Keratinocyte (primary cell): ENCODE measurements around the gene AMDHD2. TPM values are rescaled to one million over a fixed set of nuclear protein-coding genes. Genes with fewer than 3 reads are reported as not detected.

ENCODE experiments used
- DNase-seq: peaks from one replicate; pipeline ENCODE4 v3.0.0-alpha.2; 2011; ENCODE audit warnings: low read depth, missing footprints, low spot score
- FAIRE-seq: peaks from 2 replicates; lab custom pipeline; 2011; peaks lifted over from hg19 to GRCh38; lab: Jason Lieb, UNC
- H2AFZ ChIP-seq: 2 replicates; pipeline ENCODE4 v1.6.0; 2012; ENCODE audit warnings: low read length, control low read depth, inconsistent platforms; ENCODE audit not compliant: control insufficient read depth
- H3K27ac ChIP-seq: 2 replicates; pipeline ENCODE4 v1.5.1; 2011; ENCODE audit warnings: low read length; ENCODE audit not compliant: control insufficient read depth, insufficient read depth
- H3K27me3 ChIP-seq: 3 replicates; pipeline ENCODE4 v1.6.0; 2011; ENCODE audit warnings: low read length; ENCODE audit not compliant: control insufficient read depth, insufficient read depth; ENCODE audit errors: extremely low read depth
- H3K36me3 ChIP-seq, 2 experiments: 2 replicates in 1 of 2; 3 replicates in 1 of 2; pipeline ENCODE4 v1.5.1; 2011; ENCODE audit warnings: low read length in 2 of 2, mild to moderate bottlenecking in 1 of 2; ENCODE audit not compliant: control insufficient read depth in 2 of 2, insufficient read depth in 2 of 2; ENCODE audit errors: extremely low read depth in 1 of 2
- H3K4me1 ChIP-seq: 3 replicates; pipeline ENCODE4 v1.5.1; 2011; ENCODE audit warnings: low read length; ENCODE audit not compliant: control insufficient read depth, insufficient read depth; ENCODE audit errors: extremely low read depth
- H3K4me2 ChIP-seq: 3 replicates; pipeline ENCODE4 v1.6.0; 2011; ENCODE audit warnings: low read depth, low read length; ENCODE audit not compliant: control insufficient read depth, insufficient read depth; ENCODE audit errors: extremely low read depth
- H3K4me3 ChIP-seq, 3 experiments: fragments of 200-600 bp in 1 of 3; sonication (generic) in 1 of 3; 2 replicates in 2 of 3; 3 replicates in 1 of 3; pipeline ENCODE4 v1.5.1; 2011 to 2016; ENCODE audit warnings: low read length in 3 of 3, mild to moderate bottlenecking in 3 of 3, control low read depth in 2 of 3, inconsistent platforms in 1 of 3, low read depth in 1 of 3, mixed read lengths in 1 of 3, mixed run types in 1 of 3, moderate library complexity in 1 of 3; ENCODE audit not compliant: control insufficient read depth in 2 of 3, insufficient read depth in 2 of 3; ENCODE audit errors: extremely low read depth in 1 of 3
- H3K79me2 ChIP-seq: 2 replicates; pipeline ENCODE4 v1.6.0; 2012; ENCODE audit warnings: low read length; ENCODE audit not compliant: control insufficient read depth, insufficient read depth
- H3K9ac ChIP-seq: 3 replicates; pipeline ENCODE4 v1.6.0; 2011; ENCODE audit warnings: low read length; ENCODE audit not compliant: control insufficient read depth, insufficient read depth; ENCODE audit errors: extremely low read depth
- H3K9me1 ChIP-seq: 3 replicates; pipeline ENCODE4 v1.6.0; 2011; ENCODE audit warnings: low read length; ENCODE audit not compliant: control insufficient read depth, insufficient read depth; ENCODE audit errors: extremely low read depth
- H3K9me3 ChIP-seq: 2 replicates; pipeline ENCODE4 v1.5.1; 2012; ENCODE audit warnings: low read depth, low read length; ENCODE audit not compliant: control insufficient read depth
- H4K20me1 ChIP-seq: 3 replicates; pipeline ENCODE4 v1.6.0; 2011; ENCODE audit warnings: low read length; ENCODE audit not compliant: control insufficient read depth, insufficient read depth; ENCODE audit errors: extremely low read depth
- CTCF ChIP-seq, 3 experiments: IDR thresholded peaks in 1 of 3; conservative IDR thresholded peaks in 1 of 3; optimal IDR thresholded peaks in 1 of 3; 2 replicates in 2 of 3; 3 replicates in 1 of 3; pipeline versions ENCODE3 to v1.5.1; 2011; ENCODE audit warnings: low read length in 3 of 3, mild to moderate bottlenecking in 3 of 3, moderate library complexity in 2 of 3, control low read depth in 1 of 3, inconsistent platforms in 1 of 3; ENCODE audit not compliant: insufficient read depth in 2 of 3; ENCODE audit errors: extremely low read depth in 1 of 3
- EZH2 ChIP-seq: IDR thresholded peaks from one replicate; pipeline ENCODE4 v1.6.1; 2012; ENCODE audit warnings: inconsistent platforms, mild to moderate bottlenecking, low read length, moderate library complexity
- dilution Hi-C: fragments of 300-500 bp; cut with MboI; formaldehyde crosslinking; loops from one replicate; pipeline ENCODE4 v1.7.0; 2020; ENCODE audit warnings: low sequenced_read_pairs; ENCODE audit not compliant: extremely low pct_ligation_motif_present
- polyA plus RNA-seq, 5 experiments: library from polyadenylated mRNA; depleted of rRNA in 3 of 5; stranded (reverse) in 3 of 5; stranded (forward) in 1 of 5; unstranded in 1 of 5; fragments of >200 nt; gene quantifications; 1 replicate in 1 of 5; 2 replicates in 3 of 5; 3 replicates in 1 of 5; pipeline versions ENCODE4 v1.2.1 to v1.2.3, GENCODE V29; 2011 to 2012; ENCODE audit warnings: missing spikeins in 2 of 5, low read depth in 1 of 5, low replicate concordance in 1 of 5

Gene AMDHD2
- polyA plus RNA-seq, 1 donor (not counting 4 experiments of a cell fraction or from before 2014, with no cell fraction given) = 8.9 TPM

DNA sequence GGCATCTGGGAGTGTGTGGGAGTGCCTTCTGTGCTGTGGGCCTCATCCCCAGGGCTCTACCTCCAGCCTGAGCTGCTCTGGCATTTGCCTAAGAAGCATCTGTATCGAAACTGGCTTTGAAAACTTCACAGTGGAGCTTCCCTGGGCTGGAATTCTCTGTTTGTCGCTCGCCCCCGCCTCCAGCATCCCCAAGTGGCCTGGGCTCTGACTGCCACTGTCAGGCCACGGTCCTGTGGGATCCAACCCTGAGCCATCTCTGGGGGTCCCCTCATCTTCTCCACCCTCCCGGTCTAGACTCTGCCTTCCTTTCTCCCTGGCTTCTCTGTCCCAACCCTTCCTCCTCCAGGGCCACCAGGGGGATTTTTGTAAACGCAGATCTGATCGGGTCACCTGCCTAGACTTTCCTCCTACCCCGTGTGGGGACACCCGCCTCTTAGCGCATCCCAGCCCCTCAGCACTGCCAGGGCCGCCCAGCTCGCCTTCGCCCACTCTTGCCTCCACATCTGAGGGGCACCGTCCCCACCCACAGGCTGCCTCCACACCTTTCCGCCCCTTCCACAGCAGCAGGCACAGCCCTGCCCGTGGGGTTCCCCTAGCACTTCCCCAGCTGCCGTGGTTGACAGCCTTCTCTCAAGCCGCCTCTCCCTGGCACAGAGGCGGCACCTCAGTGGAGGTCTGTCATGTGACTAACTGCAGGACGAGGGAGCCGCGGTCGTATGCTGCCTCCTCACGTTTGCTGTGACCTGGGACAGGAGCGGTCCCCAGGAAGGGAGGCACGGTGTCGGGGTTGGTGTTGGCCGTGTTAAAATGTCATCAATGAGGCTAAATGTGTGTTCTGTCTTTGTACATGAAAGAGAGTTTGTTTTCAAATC, 33.3 kb upstream of the AMDHD2 start:
- FAIRE-seq = no peak
- dilution Hi-C loops = no loop called here
- Histone ChIP-seq H3K36me3 (no peaks in the 10 kb centered on the region), H3K9me3 (no peaks in the 10 kb centered on the region), H3K4me1 (peaks cover 3% of the 10 kb centered on the region), H3K27me3 (no peaks in the 10 kb centered on the region), H3K4me2 (peak overlapping the region; percentile 43), H3K9me1 (no peaks in the 10 kb centered on the region), H2AFZ (peak overlapping the region; percentile 35), H3K79me2 (no peaks in the 10 kb centered on the region), H4K20me1 (peaks cover 3% of the 10 kb centered on the region), H3K9ac (no peak overlapping the region), H3K4me3 (no peak overlapping the region), H3K27ac (no peak overlapping the region)
- DNase-seq = no peak
- peak; percentile 32 to 76 (median 52) for TF ChIP-seq CTCF (optimal IDR thresholded peaks at IDR 0.05 in 1 of 3, IDR thresholded peaks at IDR 0.05 in 1 of 3, conservative IDR thresholded peaks at IDR 0.05 in 1 of 3; ENCODE audit: extremely low read depth in 1 of 3, insufficient read depth in 2 of 3, low read length in 3 of 3)
- no peak for TF ChIP-seq EZH2

DNA sequence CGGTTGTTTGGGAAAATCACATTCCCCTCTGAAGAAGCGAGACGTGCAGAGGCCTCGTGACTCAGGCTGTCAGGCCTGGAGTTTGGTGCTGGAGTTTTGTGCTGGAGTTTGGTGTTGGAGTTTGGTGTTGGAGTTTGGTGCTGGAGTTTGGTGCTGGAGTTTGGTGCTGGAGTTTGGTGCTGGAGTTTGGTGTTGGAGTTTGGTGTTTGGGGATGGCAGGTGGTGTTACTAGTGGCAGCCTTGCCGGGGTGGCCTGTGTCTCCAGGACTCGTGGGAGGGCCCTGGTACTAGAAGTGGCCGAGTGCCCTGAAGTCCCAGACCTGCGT, 32.7 kb upstream of the AMDHD2 start:
- peak overlapping the region; percentile 35 for H2AFZ ChIP-seq
- no peak for DNase-seq
- H3K9ac ChIP-seq = no peak overlapping the region
- no peaks in the 10 kb centered on the region for H3K79me2 ChIP-seq
- H3K27me3 ChIP-seq = no peaks in the 10 kb centered on the region
- FAIRE-seq = no peak
- H3K36me3 ChIP-seq = no peaks in the 10 kb centered on the region
- no peaks in the 10 kb centered on the region for H3K9me1 ChIP-seq
- peaks cover 3% of the 10 kb centered on the region for H4K20me1 ChIP-seq
- no peaks in the 10 kb centered on the region for H3K9me3 ChIP-seq
- dilution Hi-C loops = no loop called here
- no peak overlapping the region for H3K27ac ChIP-seq
- peaks cover 3% of the 10 kb centered on the region for H3K4me1 ChIP-seq
- peak overlapping the region; percentile 43 for H3K4me2 ChIP-seq
- H3K4me3 ChIP-seq = no peak overlapping the region
- TF ChIP-seq EZH2 (no peak), CTCF (optimal IDR thresholded peaks at IDR 0.05 in 1 of 3, IDR thresholded peaks at IDR 0.05 in 1 of 3, conservative IDR thresholded peaks at IDR 0.05 in 1 of 3; ENCODE audit: extremely low read depth in 1 of 3, insufficient read depth in 2 of 3, low read length in 3 of 3) (no peak)
